Suprapubic skin (tissue), 4 donors: ENCODE data around the gene HID1.

Source experiments
- CTCF ChIP-seq, 2 donors: fragments of 200-600 bp in 1 of 2; fragments of 450-650 bp in 1 of 2; sonication (generic) in 1 of 2; IDR thresholded peaks; one replicate each; pipeline ENCODE4 v1.5.1; 2016 to 2019; ENCODE audit warnings: antibody characterized with exemption in 2 of 2, mild to moderate bottlenecking in 1 of 2, moderate library complexity in 1 of 2
- EP300 ChIP-seq: sonication (generic); formaldehyde crosslinking; IDR thresholded peaks from one replicate; pipeline ENCODE4 v1.6.1; 2017; ENCODE audit warnings: antibody characterized with exemption
- POLR2A ChIP-seq, 2 donors: fragments of 450-650 bp; IDR thresholded peaks; one replicate each; pipeline ENCODE4 v1.6.1; 2017; ENCODE audit warnings: antibody characterized with exemption in 2 of 2, mild to moderate bottlenecking in 2 of 2, moderate library complexity in 2 of 2
- POLR2AphosphoS5 ChIP-seq, 3 donors: sonication (generic); formaldehyde crosslinking; IDR thresholded peaks; one replicate each; pipeline ENCODE4 v1.6.1; 2017; ENCODE audit warnings: antibody characterized with exemption in 3 of 3

- no peak for TF ChIP-seq CTCF (IDR thresholded peaks at IDR 0.05)
- no peak for TF ChIP-seq POLR2A (IDR thresholded peaks at IDR 0.05)
- TF ChIP-seq POLR2AphosphoS5 (IDR thresholded peaks at IDR 0.05): no peak
- TF ChIP-seq EP300: no peak
Observed at GRCh38 chr17:74986206-74986576, 13.6 kb upstream of the HID1 start.
